Esophagus squamous epithelium (tissue), 5 donors: ENCODE results near the gene LDAF1. TPM values are rescaled to one million over a fixed set of nuclear protein-coding genes. Genes with fewer than 3 reads are reported as not detected.
"Not testable (repeated sequence)": the region's sequence is repeated elsewhere in the genome, so short reads cannot be mapped to it uniquely, and the experiment has no call there.

Source experiments
- DNase-seq: peaks from one replicate; lab custom pipeline; 2025; lab: John Stamatoyannopoulos, UW
- H3K27ac ChIP-seq, 4 donors: fragments of 200-600 bp; sonication (generic); one replicate each; pipeline ENCODE4 v1.5.1; 2016 to 2019; ENCODE audit warnings: mild to moderate bottlenecking in 1 of 4
- H3K27me3 ChIP-seq, 4 donors: fragments of 200-600 bp; sonication (generic); 1 replicate in 3 of 4; 2 replicates in 1 of 4; pipeline versions ENCODE4 v1.5.1 to v1.6.0; 2017 to 2021; ENCODE audit warnings: antibody characterized with exemption in 1 of 4
- H3K36me3 ChIP-seq, 3 donors: fragments of 200-600 bp; sonication (generic); one replicate each; pipeline ENCODE4 v1.5.1; 2016 to 2019
- H3K4me1 ChIP-seq, 3 donors: fragments of 200-600 bp; sonication (generic); one replicate each; pipeline ENCODE4 v1.5.1; 2017 to 2019
- H3K4me3 ChIP-seq, 4 donors: fragments of 200-600 bp; sonication (generic); 1 replicate in 3 of 4; 2 replicates in 1 of 4; pipeline ENCODE4 v1.5.1; 2016 to 2019; ENCODE audit warnings: mild to moderate bottlenecking in 2 of 4, moderate library complexity in 1 of 4
- H3K9me3 ChIP-seq, 3 donors: fragments of 200-600 bp; sonication (generic); one replicate each; pipeline ENCODE4 v1.5.1; 2016 to 2019
- CTCF ChIP-seq, 6 experiments: fragments of 450-650 bp in 4 of 6; fragments of 200-600 bp in 2 of 6; sonication (generic) in 2 of 6; IDR thresholded peaks; one replicate each; pipeline ENCODE4 v1.5.1; 2016 to 2019; ENCODE audit warnings: antibody characterized with exemption in 6 of 6, mild to moderate bottlenecking in 4 of 6, moderate library complexity in 4 of 6
- POLR2A ChIP-seq, 4 donors: fragments of 450-650 bp; IDR thresholded peaks; one replicate each; pipeline ENCODE4 v1.6.1; 2017; ENCODE audit warnings: antibody characterized with exemption in 4 of 4, mild to moderate bottlenecking in 4 of 4, moderate library complexity in 3 of 4
- WGBS, 2 donors: methylation state at CpG; one replicate each; pipeline ENCODE4 v1.1.5; 2018; 5-methylcytosine and 5-hydroxymethylcytosine counted together
- intact Hi-C: fragments of 100-400 bp; cut with DNase I; formaldehyde crosslinking; loops from one replicate; pipeline ENCODE4 v1.15.0; 2022
- total RNA-seq, 4 donors: library from RNA; depleted of rRNA; stranded (reverse); fragments of >200 nt; gene quantifications; one replicate each; pipeline ENCODE4 v1.1.0, GENCODE V29; 2016
- donor health status: DM: yes; HTN: yes; CAD: no.

Gene LDAF1
- 100 to 1,000 TPM in 3 of 4 donors, 10 to 100 TPM in 1; 46.3 to 137 (median 111) TPM for total RNA-seq

GRCh38 chr16:21158208-21159110 lies at the start of gene LDAF1:
LDAF1 (plus strand) TSS chr16:21158674; CDS start chr16:21161183, 2,509 bp downstream.
- no peaks in the 10 kb centered on the region for H3K9me3 ChIP-seq
- WGBS, 2 donors, result 1 to 2% methylated on average over 7 to 34 of the region's 59 CpGs
- H3K27me3 ChIP-seq, result no peaks in the 10 kb centered on the region
- TF ChIP-seq POLR2A (IDR thresholded peaks at IDR 0.05) (peak in 2 of 4 donors; percentile 40 to 70), CTCF (IDR thresholded peaks at IDR 0.05) (no peak)
- peak within 1 kb of the TSS; percentile 90 to 95 (median 94) for H3K27ac ChIP-seq
- peaks cover 0 to 26% (median 0%) of the 10 kb centered on the region in 3 donors for H3K36me3 ChIP-seq
- intact Hi-C loops, result loop anchor here (2.0 kb wide), 1 partner anchor 142 kb away; no protein-coding TSS in a partner anchor
- DNase-seq, result peak; percentile 11
- peaks cover 12 to 63% (median 44%) of the 10 kb centered on the region in 3 donors for H3K4me1 ChIP-seq
- H3K4me3 ChIP-seq, result peak within 1 kb of the TSS; percentile 64 to 94 (median 82)

- H3K4me1 ChIP-seq, H3K9me3 ChIP-seq, H3K27me3 ChIP-seq, DNase-seq, intact Hi-C loops, H3K27ac ChIP-seq, H3K4me3 ChIP-seq, H3K36me3 ChIP-seq: not testable (repeated sequence)
- WGBS, 2 donors, result 90 to 93% methylated on average over 4 of the region's 4 CpGs
Observed at GRCh38 chr16:21115551-21115950, 42.9 kb upstream of the LDAF1 start.

- DNase-seq, result no peak
- Histone ChIP-seq H3K9me3 (no peaks in the 10 kb centered on the region), H3K36me3 (no peaks in the 10 kb centered on the region), H3K27me3 (no peaks in the 10 kb centered on the region), H3K4me3 (peak overlapping the region in 1 of 4 donors; percentile 34), H3K27ac (no peak overlapping the region), H3K4me1 (no peaks in the 10 kb centered on the region)
- WGBS, 2 donors, result 50 to 52% methylated on average over 13 of the region's 13 CpGs
- intact Hi-C loops, result no loop called here
- TF ChIP-seq POLR2A (IDR thresholded peaks at IDR 0.05) (no peak), CTCF (IDR thresholded peaks at IDR 0.05) (no peak)
Observed at GRCh38 chr16:21116148-21116693, 42.3 kb upstream of the LDAF1 start.

GRCh38 chr16:21117567-21117966 lies 40.9 kb upstream of the LDAF1 start:
- 73 to 77% methylated on average over 4 of the region's 4 CpGs for WGBS, 2 donors
- DNase-seq, result no peak
- TF ChIP-seq CTCF (IDR thresholded peaks at IDR 0.05) (no peak), POLR2A (IDR thresholded peaks at IDR 0.05) (no peak)

GRCh38 chr16:21120976-21121520 lies 37.4 kb upstream of the LDAF1 start:
- intact Hi-C loops, result no loop called here
- Histone ChIP-seq H3K4me3 (no peak overlapping the region), H3K27me3 (peaks cover 0 to 7% (median 0%) of the 10 kb centered on the region in 4 donors), H3K36me3 (no peaks in the 10 kb centered on the region), H3K9me3 (no peaks in the 10 kb centered on the region), H3K4me1 (no peaks in the 10 kb centered on the region), H3K27ac (no peak overlapping the region)
- 60 to 61% methylated on average over 2 of the region's 2 CpGs for WGBS, 2 donors
- no peak for DNase-seq
- TF ChIP-seq POLR2A (IDR thresholded peaks at IDR 0.05), result no peak

More at GRCh38 chr16:21117567-21117966, 40.9 kb upstream of the LDAF1 start:
- no peak overlapping the region for H3K27ac ChIP-seq
- H3K9me3 ChIP-seq, result no peaks in the 10 kb centered on the region
- no peak overlapping the region for H3K4me3 ChIP-seq
- H3K36me3 ChIP-seq, result no peaks in the 10 kb centered on the region
- intact Hi-C loops, result no loop called here
- H3K27me3 ChIP-seq, result no peaks in the 10 kb centered on the region
- H3K4me1 ChIP-seq, result no peaks in the 10 kb centered on the region
